ENCODE results near the gene CNR1. TPM values are rescaled to one million over a fixed set of nuclear protein-coding genes. Genes with fewer than 3 reads are reported as not detected.

The CNR1 gene
- total RNA-seq, 2 donors from 2014 or later, result 6.1 to 14.2 TPM

DNA sequence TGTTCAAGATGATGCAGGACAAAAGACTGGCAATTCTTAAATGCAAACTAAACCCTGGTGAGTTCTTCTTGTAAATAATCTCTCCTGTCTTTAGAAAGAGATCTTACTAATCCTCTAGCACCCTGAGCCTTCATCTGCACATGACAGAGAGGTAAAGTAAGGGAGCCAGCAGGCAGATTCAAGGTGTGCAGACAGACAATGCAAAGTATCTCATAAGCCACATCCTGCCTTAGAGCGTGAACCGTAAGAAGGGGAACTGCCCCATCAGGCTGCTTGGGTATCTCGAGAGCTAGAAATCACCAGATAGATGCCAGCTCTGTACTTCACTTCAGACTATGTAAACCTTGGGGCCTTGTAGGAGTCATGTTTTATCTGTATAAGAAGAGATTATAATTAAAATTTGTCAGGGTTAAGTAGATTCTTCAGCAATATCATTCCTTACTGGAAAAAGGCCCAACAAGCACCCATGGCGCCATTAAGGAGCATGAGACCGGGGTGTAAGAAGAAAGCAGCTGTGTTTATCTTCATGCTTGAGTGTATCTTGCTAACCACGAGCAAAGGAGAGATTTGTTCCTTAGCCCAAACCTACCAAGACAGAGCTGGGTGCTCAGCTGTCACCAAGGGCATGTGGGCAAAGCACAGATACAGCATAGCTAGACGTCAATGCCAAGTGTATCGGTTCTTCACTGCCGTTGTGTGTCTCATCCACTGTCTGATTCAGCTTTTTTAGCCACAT is 24.4 kb downstream of the CNR1 start:
- H3K4me3 ChIP-seq, result no peak overlapping the region
- no peaks in the 10 kb centered on the region for H3K36me3 ChIP-seq
- 90% methylated on average over 9 of the region's 9 CpGs for WGBS
- no peak for DNase-seq (ENCODE audit: low spot score)
- TF ChIP-seq POLR2AphosphoS5 (IDR thresholded peaks at IDR 0.05), result no peak
- TF ChIP-seq, protein P1, sequence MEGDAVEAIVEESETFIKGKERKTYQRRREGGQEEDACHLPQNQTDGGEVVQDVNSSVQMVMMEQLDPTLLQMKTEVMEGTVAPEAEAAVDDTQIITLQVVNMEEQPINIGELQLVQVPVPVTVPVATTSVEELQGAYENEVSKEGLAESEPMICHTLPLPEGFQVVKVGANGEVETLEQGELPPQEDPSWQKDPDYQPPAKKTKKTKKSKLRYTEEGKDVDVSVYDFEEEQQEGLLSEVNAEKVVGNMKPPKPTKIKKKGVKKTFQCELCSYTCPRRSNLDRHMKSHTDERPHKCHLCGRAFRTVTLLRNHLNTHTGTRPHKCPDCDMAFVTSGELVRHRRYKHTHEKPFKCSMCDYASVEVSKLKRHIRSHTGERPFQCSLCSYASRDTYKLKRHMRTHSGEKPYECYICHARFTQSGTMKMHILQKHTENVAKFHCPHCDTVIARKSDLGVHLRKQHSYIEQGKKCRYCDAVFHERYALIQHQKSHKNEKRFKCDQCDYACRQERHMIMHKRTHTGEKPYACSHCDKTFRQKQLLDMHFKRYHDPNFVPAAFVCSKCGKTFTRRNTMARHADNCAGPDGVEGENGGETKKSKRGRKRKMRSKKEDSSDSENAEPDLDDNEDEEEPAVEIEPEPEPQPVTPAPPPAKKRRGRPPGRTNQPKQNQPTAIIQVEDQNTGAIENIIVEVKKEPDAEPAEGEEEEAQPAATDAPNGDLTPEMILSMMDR (IDR thresholded peaks at IDR 0.05), result no peak
- no peak for TF ChIP-seq POLR2A (IDR thresholded peaks at IDR 0.05)
- H3K27ac ChIP-seq, result no peak overlapping the region
- intact Hi-C loops (cut with DNase I), result no loop called here
- H3K4me1 ChIP-seq (replicated peaks), result no peaks in the 10 kb centered on the region
- no peaks in the 10 kb centered on the region for H3K9me3 ChIP-seq
- H3K27me3 ChIP-seq (replicated peaks; ENCODE audit: insufficient read depth), result no peaks in the 10 kb centered on the region

DNA sequence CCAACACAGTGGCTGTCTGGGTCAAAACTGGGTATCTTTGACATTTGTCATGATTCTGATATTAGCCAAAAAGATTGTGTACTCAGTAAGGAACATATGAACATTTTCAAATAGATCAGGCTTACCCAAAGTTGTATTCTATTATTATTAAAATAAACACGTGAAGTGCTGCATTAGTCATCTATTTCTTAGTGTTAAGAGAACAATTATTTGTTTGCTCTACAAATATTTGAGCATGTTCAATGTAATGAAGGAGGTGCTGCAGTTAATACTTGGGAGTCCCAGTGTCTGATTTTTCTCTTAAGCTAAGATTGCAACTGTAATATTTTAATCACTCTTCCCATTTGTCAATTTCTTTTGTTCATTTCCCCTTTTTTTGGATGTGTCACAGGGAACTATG is 28.2 kb downstream of the CNR1 start:
- Histone ChIP-seq H3K27ac (no peak overlapping the region), H3K27me3 (replicated peaks; ENCODE audit: insufficient read depth) (no peaks in the 10 kb centered on the region), H3K4me1 (replicated peaks) (no peaks in the 10 kb centered on the region), H3K4me3 (no peak overlapping the region), H3K36me3 (no peaks in the 10 kb centered on the region), H3K9me3 (no peaks in the 10 kb centered on the region)
- WGBS, result 35% methylated on average over 1 of the region's 1 CpG
- TF ChIP-seq POLR2AphosphoS5 (IDR thresholded peaks at IDR 0.05) (no peak), POLR2A (IDR thresholded peaks at IDR 0.05) (no peak)
- TF ChIP-seq, protein P1 (IDR thresholded peaks at IDR 0.05), result no peak
- intact Hi-C loops (cut with DNase I), result no loop called here
- no peak for DNase-seq (ENCODE audit: low spot score)

DNA sequence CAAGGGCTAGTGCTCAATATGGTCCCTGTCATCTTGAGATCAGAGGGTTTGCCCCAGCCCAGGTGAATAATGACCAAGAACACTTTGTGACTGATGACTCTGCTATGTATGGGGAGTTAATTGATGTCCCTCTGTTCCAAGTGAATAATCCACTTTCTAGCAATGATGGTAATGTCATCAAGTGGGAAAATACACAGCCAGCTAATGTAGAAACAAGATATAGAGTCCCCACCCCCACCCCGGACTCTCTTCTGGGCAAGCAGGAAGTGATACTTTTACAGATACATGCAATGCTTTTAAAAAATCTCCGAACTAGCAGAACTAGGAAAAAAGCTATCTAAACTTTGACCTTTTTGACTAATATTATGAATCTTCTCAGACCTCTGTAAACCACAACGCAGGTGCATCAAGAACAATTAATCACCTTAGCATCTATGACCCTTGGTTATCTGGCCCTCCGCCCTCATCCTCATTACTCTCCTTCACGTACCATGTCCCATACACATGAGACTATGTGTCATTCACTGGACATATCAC is 30.5 kb downstream of the CNR1 start:
- H3K27ac ChIP-seq, result no peak overlapping the region
- H3K27me3 ChIP-seq (replicated peaks; ENCODE audit: insufficient read depth), result no peaks in the 10 kb centered on the region
- 74% methylated on average over 5 of the region's 5 CpGs for WGBS
- H3K9me3 ChIP-seq, result no peaks in the 10 kb centered on the region
- TF ChIP-seq, protein P1 (IDR thresholded peaks at IDR 0.05), result no peak
- TF ChIP-seq POLR2A (IDR thresholded peaks at IDR 0.05), result no peak
- TF ChIP-seq POLR2AphosphoS5 (IDR thresholded peaks at IDR 0.05), result no peak
- H3K36me3 ChIP-seq, result no peaks in the 10 kb centered on the region
- intact Hi-C loops (cut with DNase I), result no loop called here
- H3K4me3 ChIP-seq, result no peak overlapping the region
- no peak for DNase-seq (ENCODE audit: low spot score)
- no peaks in the 10 kb centered on the region for H3K4me1 ChIP-seq (replicated peaks)

DNA sequence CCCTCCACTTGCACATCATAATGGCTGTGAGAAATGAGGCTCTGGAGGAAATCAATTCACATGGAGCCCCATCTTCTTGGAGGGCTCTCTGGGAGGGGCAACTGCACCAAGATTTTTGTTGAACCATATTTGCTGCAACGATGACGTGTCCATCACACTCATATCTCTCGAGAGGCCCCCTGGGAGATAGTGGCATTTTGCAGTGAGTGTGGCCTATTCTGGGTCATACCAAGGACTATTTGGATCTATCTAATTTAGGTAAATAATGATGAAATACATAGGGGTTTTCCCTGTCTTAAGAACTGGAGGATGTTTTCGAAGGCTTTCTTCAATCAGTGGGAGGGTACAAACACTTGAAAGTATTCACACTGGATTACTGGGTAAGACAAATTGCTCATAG is 31.6 kb downstream of the CNR1 start:
- Histone ChIP-seq H3K4me1 (replicated peaks) (no peaks in the 10 kb centered on the region), H3K27ac (no peak overlapping the region), H3K36me3 (no peaks in the 10 kb centered on the region), H3K27me3 (replicated peaks; ENCODE audit: insufficient read depth) (no peaks in the 10 kb centered on the region), H3K9me3 (no peaks in the 10 kb centered on the region), H3K4me3 (no peak overlapping the region)
- 91% methylated on average over 4 of the region's 4 CpGs for WGBS
- intact Hi-C loops (cut with DNase I), result no loop called here
- TF ChIP-seq POLR2AphosphoS5 (IDR thresholded peaks at IDR 0.05) (no peak), POLR2A (IDR thresholded peaks at IDR 0.05) (no peak)
- TF ChIP-seq, protein P1 (IDR thresholded peaks at IDR 0.05), result no peak
- no peak for DNase-seq (ENCODE audit: low spot score)

- DNase-seq (ENCODE audit: low spot score), result no peak
- no peaks in the 10 kb centered on the region for H3K27me3 ChIP-seq (replicated peaks; ENCODE audit: insufficient read depth)
- no peaks in the 10 kb centered on the region for H3K4me1 ChIP-seq (replicated peaks)
- no peaks in the 10 kb centered on the region for H3K9me3 ChIP-seq
- 10% methylated on average over 1 of the region's 1 CpG for WGBS
- intact Hi-C loops (cut with DNase I), result no loop called here
- TF ChIP-seq, protein P1 (IDR thresholded peaks at IDR 0.05), result no peak
- no peak for TF ChIP-seq POLR2AphosphoS5 (IDR thresholded peaks at IDR 0.05)
- no peak for TF ChIP-seq POLR2A (IDR thresholded peaks at IDR 0.05)
- H3K4me3 ChIP-seq, result no peak overlapping the region
- no peak overlapping the region for H3K27ac ChIP-seq
- H3K36me3 ChIP-seq, result no peaks in the 10 kb centered on the region
Observed at GRCh38 chr6:88133718-88134117, 32.4 kb downstream of the CNR1 start.
